ENCODE results near the gene ACP4. TPM values are rescaled to one million over a fixed set of nuclear protein-coding genes. Genes with fewer than 3 reads are reported as not detected.

ACP4 gene
- total RNA-seq, 1 experiment from 2014 or later, result not detected

- H3K4me1 ChIP-seq (replicated peaks), result no peaks in the 10 kb centered on the region
- no peak for DNase-seq (ENCODE audit: low read depth in 1 of 2, low spot score in 2 of 2)
- H3K36me3 ChIP-seq, result no peaks in the 10 kb centered on the region
- no peak overlapping the region for H3K4me3 ChIP-seq
- H3K27ac ChIP-seq, result no peak overlapping the region
- no peaks in the 10 kb centered on the region for H3K9me3 ChIP-seq (replicated peaks)
- H3K27me3 ChIP-seq (replicated peaks), result peaks cover 6% of the 10 kb centered on the region; the same call in 1 of the 2 replicates
Measured at GRCh38 chr19:50829801-50830200, 39.6 kb downstream of the ACP4 start.

DNA sequence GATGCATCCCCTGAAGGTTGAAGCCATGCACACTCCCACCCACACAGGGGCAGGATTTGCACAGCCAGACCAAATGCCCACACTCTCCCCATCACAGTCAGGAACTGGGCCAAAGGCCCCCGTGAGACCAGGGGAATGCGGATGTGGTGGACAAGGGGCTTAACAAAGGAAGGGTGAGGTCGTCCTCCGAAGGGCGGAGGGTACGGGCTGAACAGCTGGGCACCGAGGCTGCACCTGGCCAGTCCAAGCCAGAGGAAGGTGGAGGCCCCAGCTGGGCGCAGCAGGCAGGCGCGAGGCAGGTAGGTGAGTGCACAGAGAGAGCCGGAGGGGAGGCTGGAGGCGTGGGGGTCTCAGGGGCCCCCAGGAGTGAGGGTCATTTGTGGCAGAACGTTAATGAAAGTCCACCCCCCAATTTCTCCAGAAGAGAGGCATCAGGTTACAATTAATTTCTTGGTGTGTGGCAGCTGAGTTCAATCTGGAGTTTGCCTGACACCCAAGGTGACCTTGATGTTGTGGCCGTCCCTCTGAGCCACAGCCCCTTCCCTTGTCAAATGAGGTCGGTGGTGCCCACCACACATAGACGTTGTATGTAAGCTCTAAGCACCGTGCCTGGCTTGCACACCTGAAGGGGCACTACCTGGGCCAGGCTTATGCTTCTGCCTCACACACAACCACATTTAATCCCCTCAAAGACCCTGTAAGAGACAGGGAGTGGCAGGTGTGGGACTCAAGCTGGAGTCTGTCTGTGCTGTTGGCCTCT lies 40.2 kb downstream of the ACP4 start:
- H3K27ac ChIP-seq, result no peak overlapping the region
- no peak for DNase-seq (ENCODE audit: low read depth in 1 of 2, low spot score in 2 of 2)
- no peaks in the 10 kb centered on the region; the same call in 1 of the 2 replicates for H3K4me1 ChIP-seq (replicated peaks)
- no peak overlapping the region for H3K4me3 ChIP-seq
- H3K36me3 ChIP-seq, result no peaks in the 10 kb centered on the region
- H3K27me3 ChIP-seq (replicated peaks), result peaks cover 7% of the 10 kb centered on the region; the same call in 1 of the 2 replicates
- no peaks in the 10 kb centered on the region for H3K9me3 ChIP-seq (replicated peaks)

- Histone ChIP-seq H3K9me3 (replicated peaks) (no peaks in the 10 kb centered on the region), H3K27ac (no peak overlapping the region), H3K27me3 (replicated peaks) (peaks cover 7% of the 10 kb centered on the region; the same call in 1 of the 2 replicates), H3K4me1 (replicated peaks) (peaks cover 4% of the 10 kb centered on the region; the same call in 1 of the 2 replicates), H3K36me3 (no peaks in the 10 kb centered on the region), H3K4me3 (no peak overlapping the region)
- DNase-seq (ENCODE audit: low read depth in 1 of 2, low spot score in 2 of 2), result no peak
Measured at GRCh38 chr19:50831026-50831396, 40.8 kb downstream of the ACP4 start.

DNA sequence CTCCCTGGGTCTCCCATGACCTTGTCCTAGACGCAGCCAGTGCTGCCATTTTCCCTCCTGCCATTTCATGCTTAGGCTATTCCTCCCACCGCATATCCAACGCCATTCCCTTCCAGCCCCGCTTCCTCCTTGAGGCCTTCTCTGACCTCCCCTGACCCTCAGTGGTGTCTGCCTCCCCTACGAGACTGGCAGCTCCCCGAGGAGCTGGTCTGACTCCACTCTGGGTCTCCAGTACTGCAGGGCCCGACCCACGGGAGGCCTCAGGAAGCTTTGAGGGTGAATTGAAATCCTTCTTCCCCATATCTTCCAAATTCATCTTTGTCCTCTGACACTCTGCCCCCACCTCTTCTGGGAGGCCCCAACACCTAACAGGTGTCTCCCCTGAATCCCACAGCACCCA lies 42.5 kb downstream of the ACP4 start:
- peaks cover 12% of the 10 kb centered on the region for H3K27me3 ChIP-seq (replicated peaks)
- no peaks in the 10 kb centered on the region for H3K9me3 ChIP-seq (replicated peaks)
- DNase-seq (ENCODE audit: low read depth in 1 of 2, low spot score in 2 of 2), result no peak

GRCh38 chr19:50833117-50833801 lies 43.0 kb downstream of the ACP4 start, which contains the start of gene KLK15:
TSS of gene KLK15 (minus strand) at chr19:50833574. CDS start at chr19:50831492, 2,082 bp downstream.
- H3K27ac ChIP-seq, result no peak within 1 kb of the TSS
- DNase-seq (ENCODE audit: low read depth in 1 of 2, low spot score in 2 of 2), result no peak

More for the DNA sequence above, 42.5 kb downstream of the ACP4 start:
- Histone ChIP-seq H3K4me1 (replicated peaks) (peaks cover 6% of the 10 kb centered on the region; the same call in 1 of the 2 replicates), H3K27ac (no peak overlapping the region), H3K36me3 (no peaks in the 10 kb centered on the region), H3K4me3 (no peak overlapping the region)

GRCh38 chr19:50833802-50834167 lies 43.6 kb downstream of the ACP4 start:
- Histone ChIP-seq H3K27me3 (replicated peaks) (peaks cover 12% of the 10 kb centered on the region), H3K27ac (no peak overlapping the region), H3K36me3 (no peaks in the 10 kb centered on the region), H3K4me1 (replicated peaks) (peaks cover 6% of the 10 kb centered on the region; the same call in 1 of the 2 replicates), H3K9me3 (replicated peaks) (no peaks in the 10 kb centered on the region), H3K4me3 (no peak overlapping the region)
- no peak for DNase-seq (ENCODE audit: low read depth in 1 of 2, low spot score in 2 of 2)

More at GRCh38 chr19:50833117-50833801, 43.0 kb downstream of the ACP4 start, which contains the start of gene KLK15:
- peaks cover 12% of the 10 kb centered on the region for H3K27me3 ChIP-seq (replicated peaks)
- no peaks in the 10 kb centered on the region for H3K9me3 ChIP-seq (replicated peaks)
- no peaks in the 10 kb centered on the region for H3K36me3 ChIP-seq
- H3K4me3 ChIP-seq, result no peak within 1 kb of the TSS
- peaks cover 6% of the 10 kb centered on the region; the same call in 1 of the 2 replicates for H3K4me1 ChIP-seq (replicated peaks)

GRCh38 chr19:50835103-50835784 lies 45.0 kb downstream of the ACP4 start:
- no peaks in the 10 kb centered on the region for H3K36me3 ChIP-seq
- peaks cover 12% of the 10 kb centered on the region for H3K27me3 ChIP-seq (replicated peaks)
- DNase-seq (ENCODE audit: low read depth in 1 of 2, low spot score in 2 of 2), result no peak
- no peaks in the 10 kb centered on the region for H3K9me3 ChIP-seq (replicated peaks)
- no peak overlapping the region for H3K27ac ChIP-seq
- H3K4me1 ChIP-seq (replicated peaks), result peaks cover 6% of the 10 kb centered on the region; the same call in 1 of the 2 replicates
- peak overlapping the region; percentile 38 for H3K4me3 ChIP-seq

DNA sequence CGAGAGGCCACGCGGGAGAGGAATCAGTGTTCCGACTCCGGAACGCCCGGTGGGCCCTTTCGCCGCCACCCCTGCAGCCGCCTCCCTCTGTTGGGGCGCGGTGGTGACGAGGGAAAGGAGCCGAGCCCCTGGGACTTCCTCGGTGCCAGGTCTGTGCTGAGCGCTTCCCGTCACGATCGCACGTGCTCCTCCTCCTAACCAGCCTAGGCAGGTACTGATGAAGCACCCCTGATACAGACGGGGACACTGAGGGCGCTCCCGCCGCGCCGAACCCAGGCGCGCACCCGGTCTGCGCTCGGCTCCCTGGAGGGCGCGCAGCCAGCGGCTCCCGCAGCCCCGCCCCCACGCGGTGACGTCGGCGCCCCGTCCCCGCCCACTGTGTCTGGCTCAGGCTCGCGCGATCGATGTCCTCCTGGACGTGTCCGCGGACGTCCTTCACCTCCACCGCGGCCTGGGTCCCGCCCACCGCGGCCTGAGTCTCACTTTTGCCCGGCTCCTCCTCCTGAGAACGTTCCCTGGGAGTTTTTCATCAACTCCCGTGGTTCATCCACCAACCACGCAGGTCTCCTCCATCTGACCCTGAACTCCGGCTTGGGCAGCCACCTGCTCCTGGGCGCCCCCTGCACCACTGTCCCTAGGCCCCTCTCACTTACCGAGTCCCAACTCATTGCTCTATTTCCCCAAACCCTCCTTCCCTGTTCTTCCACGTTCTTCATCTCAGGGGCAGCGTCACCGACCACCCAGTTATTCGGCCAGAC lies 45.7 kb downstream of the ACP4 start:
- H3K4me1 ChIP-seq (replicated peaks), result peaks cover 6% of the 10 kb centered on the region; the same call in 1 of the 2 replicates
- peaks cover 12% of the 10 kb centered on the region for H3K27me3 ChIP-seq (replicated peaks)
- H3K4me3 ChIP-seq, result peak overlapping the region; percentile 38
- no peak overlapping the region for H3K27ac ChIP-seq
- no peaks in the 10 kb centered on the region for H3K36me3 ChIP-seq
- DNase-seq (ENCODE audit: low read depth in 1 of 2, low spot score in 2 of 2), result peak; percentile 39 to 57
- no peaks in the 10 kb centered on the region for H3K9me3 ChIP-seq (replicated peaks)

- peaks cover 6% of the 10 kb centered on the region; the same call in 1 of the 2 replicates for H3K4me1 ChIP-seq (replicated peaks)
- DNase-seq (ENCODE audit: low read depth in 1 of 2, low spot score in 2 of 2), result no peak
- H3K36me3 ChIP-seq, result no peaks in the 10 kb centered on the region
- no peak overlapping the region for H3K4me3 ChIP-seq
- H3K27me3 ChIP-seq (replicated peaks), result peaks cover 12% of the 10 kb centered on the region
- no peaks in the 10 kb centered on the region for H3K9me3 ChIP-seq (replicated peaks)
- no peak overlapping the region for H3K27ac ChIP-seq
Measured at GRCh38 chr19:50836543-50837195, 46.5 kb downstream of the ACP4 start.

GRCh38 chr19:50837300-50837699 lies 47.1 kb downstream of the ACP4 start:
- Histone ChIP-seq H3K27ac (no peak overlapping the region), H3K4me1 (replicated peaks) (peaks cover 6% of the 10 kb centered on the region; the same call in 1 of the 2 replicates), H3K27me3 (replicated peaks) (peaks cover 12% of the 10 kb centered on the region), H3K36me3 (no peaks in the 10 kb centered on the region), H3K4me3 (no peak overlapping the region), H3K9me3 (replicated peaks) (no peaks in the 10 kb centered on the region)
- no peak for DNase-seq (ENCODE audit: low read depth in 1 of 2, low spot score in 2 of 2)

- Histone ChIP-seq H3K4me3 (no peak overlapping the region), H3K27me3 (replicated peaks) (peaks cover 12% of the 10 kb centered on the region), H3K27ac (no peak overlapping the region), H3K9me3 (replicated peaks) (no peaks in the 10 kb centered on the region), H3K36me3 (no peaks in the 10 kb centered on the region), H3K4me1 (replicated peaks) (peaks cover 6% of the 10 kb centered on the region; the same call in 1 of the 2 replicates)
- no peak for DNase-seq (ENCODE audit: low read depth in 1 of 2, low spot score in 2 of 2)
Measured at GRCh38 chr19:50838239-50838638, 48.0 kb downstream of the ACP4 start.

DNA sequence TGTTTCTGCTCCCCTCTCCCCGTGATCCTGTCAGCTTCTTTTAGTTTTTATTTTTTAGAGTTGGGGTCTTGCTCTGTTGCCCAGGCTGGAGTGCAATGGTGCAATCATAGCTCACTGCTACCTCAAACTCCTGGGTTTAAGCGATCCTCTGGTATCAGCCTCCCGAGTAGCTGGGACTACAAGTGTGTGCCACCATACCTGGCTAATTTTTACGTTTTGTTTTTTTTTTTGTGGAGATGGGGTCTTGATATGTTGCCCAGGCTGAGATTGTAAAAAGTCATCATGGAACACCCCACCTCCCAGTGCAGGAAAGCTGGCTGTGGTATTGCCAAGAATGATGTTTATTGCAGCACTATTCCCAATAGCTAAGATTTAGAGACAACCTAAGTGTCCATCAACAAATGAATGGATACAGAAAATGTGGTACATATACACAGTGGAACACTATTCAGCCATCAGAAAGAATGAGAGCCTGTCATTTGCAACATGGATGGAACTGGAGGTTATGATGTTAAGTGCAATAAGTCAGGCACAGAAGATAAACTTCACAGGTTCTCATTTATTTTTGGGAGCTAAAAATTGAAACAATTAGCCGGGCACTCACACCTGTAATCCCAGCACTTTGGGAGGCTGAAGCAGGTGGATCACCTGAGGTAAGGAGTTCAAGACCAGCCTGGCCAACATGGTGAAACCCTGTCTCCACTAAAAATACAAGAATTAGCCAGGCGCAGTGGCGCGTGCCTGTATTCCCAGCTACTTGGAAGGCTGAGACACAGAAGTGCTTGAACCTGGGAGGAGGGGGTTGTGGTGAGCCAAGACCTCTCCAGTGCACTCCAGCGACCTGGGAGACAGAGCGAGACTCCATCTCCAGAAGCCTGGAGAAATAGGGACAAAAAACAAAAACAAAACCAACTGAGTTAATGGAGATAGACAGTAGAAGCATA lies 49.8 kb downstream of the ACP4 start:
- no peaks in the 10 kb centered on the region for H3K36me3 ChIP-seq
- H3K4me3 ChIP-seq, result no peak overlapping the region

More for the DNA sequence above, 49.8 kb downstream of the ACP4 start:
- peaks cover 5% of the 10 kb centered on the region for H3K27me3 ChIP-seq (replicated peaks)
- H3K27ac ChIP-seq, result no peak overlapping the region
- no peaks in the 10 kb centered on the region for H3K9me3 ChIP-seq (replicated peaks)
- H3K4me1 ChIP-seq (replicated peaks), result peaks cover 6% of the 10 kb centered on the region; the same call in 1 of the 2 replicates
- no peak for DNase-seq (ENCODE audit: low read depth in 1 of 2, low spot score in 2 of 2)
